Neural crest cell (in vitro differentiated cells): ENCODE results near the gene SLC49A3. TPM values are rescaled to one million over a fixed set of nuclear protein-coding genes. Genes with fewer than 3 reads are reported as not detected.
"Not testable (repeated sequence)": the region's sequence is repeated elsewhere in the genome, so short reads cannot be mapped to it uniquely, and the experiment has no call there.

Experiments used
- DNase-seq: peaks from one replicate; pipeline ENCODE4 v3.0.0; 2021; ENCODE audit warnings: low read depth, mixed read lengths, low spot score
- H3K27ac Mint-ChIP-seq: one replicate; pipeline ENCODE4 v1.8.0; 2021; ENCODE audit warnings: mild to moderate bottlenecking, mixed read lengths; ENCODE audit not compliant: unreplicated experiment
- H3K27me3 Mint-ChIP-seq: 2 replicates; pipeline ENCODE4 v1.8.0; 2021; ENCODE audit warnings: low read depth, mild to moderate bottlenecking, mixed read lengths
- H3K36me3 Mint-ChIP-seq: 2 replicates; pipeline ENCODE4 v1.8.0; 2021; ENCODE audit warnings: low read depth, mild to moderate bottlenecking, mixed read lengths
- H3K4me1 Mint-ChIP-seq: 2 replicates; pipeline ENCODE4 v1.8.0; 2021; ENCODE audit warnings: mixed read lengths
- H3K4me3 Mint-ChIP-seq: one replicate; pipeline ENCODE4 v1.8.0; 2021; ENCODE audit warnings: mild to moderate bottlenecking, mixed read lengths
- H3K9me3 Mint-ChIP-seq: 2 replicates; pipeline ENCODE4 v1.8.0; 2021; ENCODE audit warnings: mixed read lengths
- long read RNA-seq: library from polyadenylated mRNA; unstranded; transcript quantifications from one replicate; pipeline ENCODE4 v2.0.0, GENCODE V29; 2020
- total RNA-seq: library from RNA; stranded (reverse); gene quantifications from 2 replicates; pipeline ENCODE4 v1.2.1, GENCODE V29; 2021
- TF ChIP-seq, protein P1 (sequence below): fragments of 200-600 bp; sonication (generic); conservative IDR thresholded peaks from 2 replicates; pipeline ENCODE4 v1.5.0; 2021; ENCODE audit warnings: antibody characterized with exemption, mild to moderate bottlenecking

SLC49A3 gene
- 0.77 and 0.91 TPM in 2 replicates for total RNA-seq
- long read RNA-seq = 0 reads

- Mint-ChIP-seq H3K36me3 (no peaks in the 10 kb centered on the region), H3K4me3 (no peak within 1 kb of the TSS), H3K9me3 (no peaks in the 10 kb centered on the region), H3K27me3 (peaks cover 4% of the 10 kb centered on the region), H3K4me1 (peaks cover 3% of the 10 kb centered on the region), H3K27ac (no peak within 1 kb of the TSS)
- TF ChIP-seq, protein P1, sequence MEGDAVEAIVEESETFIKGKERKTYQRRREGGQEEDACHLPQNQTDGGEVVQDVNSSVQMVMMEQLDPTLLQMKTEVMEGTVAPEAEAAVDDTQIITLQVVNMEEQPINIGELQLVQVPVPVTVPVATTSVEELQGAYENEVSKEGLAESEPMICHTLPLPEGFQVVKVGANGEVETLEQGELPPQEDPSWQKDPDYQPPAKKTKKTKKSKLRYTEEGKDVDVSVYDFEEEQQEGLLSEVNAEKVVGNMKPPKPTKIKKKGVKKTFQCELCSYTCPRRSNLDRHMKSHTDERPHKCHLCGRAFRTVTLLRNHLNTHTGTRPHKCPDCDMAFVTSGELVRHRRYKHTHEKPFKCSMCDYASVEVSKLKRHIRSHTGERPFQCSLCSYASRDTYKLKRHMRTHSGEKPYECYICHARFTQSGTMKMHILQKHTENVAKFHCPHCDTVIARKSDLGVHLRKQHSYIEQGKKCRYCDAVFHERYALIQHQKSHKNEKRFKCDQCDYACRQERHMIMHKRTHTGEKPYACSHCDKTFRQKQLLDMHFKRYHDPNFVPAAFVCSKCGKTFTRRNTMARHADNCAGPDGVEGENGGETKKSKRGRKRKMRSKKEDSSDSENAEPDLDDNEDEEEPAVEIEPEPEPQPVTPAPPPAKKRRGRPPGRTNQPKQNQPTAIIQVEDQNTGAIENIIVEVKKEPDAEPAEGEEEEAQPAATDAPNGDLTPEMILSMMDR = no peak
- DNase-seq = no peak
These were observed at the start of gene SLC49A3 for GRCh38 chr4:688854-689681. Gene SLC49A3, minus strand, starts transcription at chr4:689151. Its CDS starts 24 bp downstream, at chr4:689127.

- H3K4me1 Mint-ChIP-seq, H3K27me3 Mint-ChIP-seq, H3K9me3 Mint-ChIP-seq, H3K4me3 Mint-ChIP-seq, H3K27ac Mint-ChIP-seq, DNase-seq: not testable (repeated sequence)
- H3K36me3 Mint-ChIP-seq = peaks cover 17% of the 10 kb centered on the region
These were observed 47.6 kb upstream of the SLC49A3 start for GRCh38 chr4:736561-736960.

- TF ChIP-seq, protein P1 = no peak
- no peaks in the 10 kb centered on the region for H3K4me1 Mint-ChIP-seq
- DNase-seq = no peak
- H3K36me3 Mint-ChIP-seq = peaks cover 20% of the 10 kb centered on the region
- H3K27me3 Mint-ChIP-seq = no peaks in the 10 kb centered on the region
- no peak overlapping the region for H3K27ac Mint-ChIP-seq
- H3K4me3 Mint-ChIP-seq = no peak overlapping the region
- H3K9me3 Mint-ChIP-seq = no peaks in the 10 kb centered on the region
These were observed 46.6 kb upstream of the SLC49A3 start for GRCh38 chr4:735583-735982.

- no peaks in the 10 kb centered on the region for H3K27me3 Mint-ChIP-seq
- no peak overlapping the region for H3K4me3 Mint-ChIP-seq
- no peaks in the 10 kb centered on the region for H3K4me1 Mint-ChIP-seq
- DNase-seq = no peak
- TF ChIP-seq, protein P1 = no peak
- H3K27ac Mint-ChIP-seq = no peak overlapping the region
- peaks cover 21% of the 10 kb centered on the region for H3K36me3 Mint-ChIP-seq
- no peaks in the 10 kb centered on the region for H3K9me3 Mint-ChIP-seq
These were observed 46.0 kb upstream of the SLC49A3 start for GRCh38 chr4:734951-735350.

- Mint-ChIP-seq H3K36me3 (peaks cover 21% of the 10 kb centered on the region), H3K4me3 (no peak overlapping the region), H3K4me1 (no peaks in the 10 kb centered on the region), H3K27me3 (no peaks in the 10 kb centered on the region), H3K9me3 (no peaks in the 10 kb centered on the region), H3K27ac (no peak overlapping the region)
- TF ChIP-seq, protein P1 = no peak
- DNase-seq = no peak
These were observed 45.1 kb upstream of the SLC49A3 start for GRCh38 chr4:734075-734474.

DNA sequence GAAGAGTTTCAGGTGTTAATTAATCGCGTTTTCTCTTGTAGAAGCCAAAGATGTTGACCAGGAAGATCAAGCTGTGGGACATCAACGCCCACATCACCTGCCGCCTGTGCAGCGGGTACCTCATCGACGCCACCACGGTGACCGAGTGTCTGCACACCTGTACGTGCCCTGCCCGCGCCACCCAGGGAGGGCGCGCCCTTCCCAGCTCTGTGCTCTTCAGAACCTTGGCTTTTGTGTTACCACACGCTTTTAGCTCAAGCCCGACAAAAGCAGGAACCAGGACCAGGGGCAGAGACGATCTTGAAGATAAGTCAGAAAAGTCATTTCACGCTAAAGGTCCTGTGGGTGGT is 44.7 kb upstream of the SLC49A3 start:
- no peak for DNase-seq
- H3K4me3 Mint-ChIP-seq = no peak overlapping the region
- peaks cover 21% of the 10 kb centered on the region for H3K36me3 Mint-ChIP-seq
- H3K9me3 Mint-ChIP-seq = no peaks in the 10 kb centered on the region
- no peaks in the 10 kb centered on the region for H3K4me1 Mint-ChIP-seq
- no peaks in the 10 kb centered on the region for H3K27me3 Mint-ChIP-seq
- H3K27ac Mint-ChIP-seq = no peak overlapping the region
- TF ChIP-seq, protein P1 = no peak
